Natural killer cell (primary cell): ENCODE measurements around the gene PTTG1IP2. TPM values are rescaled to one million over a fixed set of nuclear protein-coding genes. Genes with fewer than 3 reads are reported as not detected.

Source experiments
- ATAC-seq, 3 donors: fragments of 150-1000 bp in 2 of 3; fragments of 200-7000 bp in 1 of 3; cut with Tn5 transposase; 1 replicate in 1 of 3; 2 replicates in 2 of 3; pipeline ENCODE4 v1.10.0; 2021; ENCODE audit warnings: mild to moderate bottlenecking in 2 of 3, moderate library complexity in 2 of 3
- DNase-seq, 2 donors: peaks; one replicate each; pipeline versions ENCODE4 v3.0.0 to v3.0.0-alpha.2; 2013 to 2021; ENCODE audit warnings: mixed read lengths in 1 of 2
- H3K27ac ChIP-seq: one replicate; pipeline ENCODE4 v1.5.1; 2013; ENCODE audit warnings: mild to moderate bottlenecking, low read length
- H3K27me3 ChIP-seq: one replicate; pipeline ENCODE4 v1.6.1; 2013; ENCODE audit warnings: low read length; ENCODE audit not compliant: control insufficient read depth, insufficient read depth
- H3K36me3 ChIP-seq: one replicate; pipeline ENCODE4 v1.6.1; 2013; ENCODE audit warnings: low read length; ENCODE audit not compliant: control insufficient read depth, insufficient read depth
- H3K4me1 ChIP-seq: one replicate; pipeline ENCODE4 v1.6.1; 2013; ENCODE audit warnings: low read length; ENCODE audit not compliant: control insufficient read depth, insufficient read depth
- H3K4me3 ChIP-seq: one replicate; pipeline ENCODE4 v1.5.1; 2013; ENCODE audit warnings: low read length
- H3K9me3 ChIP-seq: one replicate; pipeline ENCODE4 v1.6.1; 2013; ENCODE audit warnings: low read length; ENCODE audit not compliant: control insufficient read depth, insufficient read depth
- H3K27ac Mint-ChIP-seq, 2 donors: one replicate each; pipeline ENCODE4 v1.8.0; 2022; ENCODE audit warnings: mild to moderate bottlenecking in 2 of 2, mixed read lengths in 2 of 2, moderate library complexity in 1 of 2
- H3K27me3 Mint-ChIP-seq, 2 donors: one replicate each; pipeline ENCODE4 v1.8.0; 2022; ENCODE audit warnings: low read depth in 2 of 2, mixed read lengths in 2 of 2
- H3K36me3 Mint-ChIP-seq: one replicate; pipeline ENCODE4 v1.8.0; 2022; ENCODE audit warnings: mixed read lengths
- H3K4me1 Mint-ChIP-seq, 2 donors: one replicate each; pipeline ENCODE4 v1.8.0; 2022; ENCODE audit warnings: mixed read lengths in 2 of 2
- H3K4me3 Mint-ChIP-seq: one replicate; pipeline ENCODE4 v1.8.0; 2022; ENCODE audit warnings: mild to moderate bottlenecking, moderate library complexity, mixed read lengths
- H3K9me3 Mint-ChIP-seq, 2 donors: one replicate each; pipeline ENCODE4 v1.8.0; 2022; ENCODE audit warnings: mixed read lengths in 2 of 2
- WGBS: methylation state at CpG from one replicate; pipeline ENCODE4 v1.1.7; 2013; ENCODE audit warnings: missing lambda C conversion rate; ENCODE audit not compliant: insufficient coverage; 5-methylcytosine and 5-hydroxymethylcytosine counted together
- intact Hi-C: fragments of 100-400 bp; cut with micrococcal nuclease; formaldehyde crosslinking; loops from one replicate; pipeline ENCODE4 v1.14.2; 2022
- total RNA-seq, 4 donors: library from RNA; stranded (reverse); fragments of 120-200 nt in 1 of 4; gene quantifications; one replicate each; pipeline versions ENCODE4 v1.2.3 to v1.2.4, GENCODE V29; 2013 to 2022
- TF ChIP-seq, protein P1 (sequence below): fragments of 200-600 bp; IDR thresholded peaks from one replicate; pipeline ENCODE4 v1.8.0; 2022; ENCODE audit warnings: antibody characterized with exemption

Gene PTTG1IP2
- total RNA-seq, 3 donors from 2014 or later (not counting 1 experiment from before 2014, with no cell fraction given) = not detected

- TF ChIP-seq, protein P1, sequence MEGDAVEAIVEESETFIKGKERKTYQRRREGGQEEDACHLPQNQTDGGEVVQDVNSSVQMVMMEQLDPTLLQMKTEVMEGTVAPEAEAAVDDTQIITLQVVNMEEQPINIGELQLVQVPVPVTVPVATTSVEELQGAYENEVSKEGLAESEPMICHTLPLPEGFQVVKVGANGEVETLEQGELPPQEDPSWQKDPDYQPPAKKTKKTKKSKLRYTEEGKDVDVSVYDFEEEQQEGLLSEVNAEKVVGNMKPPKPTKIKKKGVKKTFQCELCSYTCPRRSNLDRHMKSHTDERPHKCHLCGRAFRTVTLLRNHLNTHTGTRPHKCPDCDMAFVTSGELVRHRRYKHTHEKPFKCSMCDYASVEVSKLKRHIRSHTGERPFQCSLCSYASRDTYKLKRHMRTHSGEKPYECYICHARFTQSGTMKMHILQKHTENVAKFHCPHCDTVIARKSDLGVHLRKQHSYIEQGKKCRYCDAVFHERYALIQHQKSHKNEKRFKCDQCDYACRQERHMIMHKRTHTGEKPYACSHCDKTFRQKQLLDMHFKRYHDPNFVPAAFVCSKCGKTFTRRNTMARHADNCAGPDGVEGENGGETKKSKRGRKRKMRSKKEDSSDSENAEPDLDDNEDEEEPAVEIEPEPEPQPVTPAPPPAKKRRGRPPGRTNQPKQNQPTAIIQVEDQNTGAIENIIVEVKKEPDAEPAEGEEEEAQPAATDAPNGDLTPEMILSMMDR = no peak
- intact Hi-C loops = no loop called here
- no CpG with 5 or more reads among the region's 1 CpG for WGBS
- Histone ChIP-seq H3K9me3 (no peaks in the 10 kb centered on the region), H3K4me3 (no peak overlapping the region), H3K4me1 (no peaks in the 10 kb centered on the region), H3K36me3 (no peaks in the 10 kb centered on the region), H3K27ac (no peak overlapping the region), H3K27me3 (no peaks in the 10 kb centered on the region)
- no peaks in the 10 kb centered on the region for H3K27me3 Mint-ChIP-seq
- DNase-seq (no peak), ATAC-seq (no peak)
- H3K4me1 Mint-ChIP-seq = no peaks in the 10 kb centered on the region
- peaks cover 0 to 3% of the 10 kb centered on the region in 2 donors for H3K9me3 Mint-ChIP-seq
- no peak overlapping the region for H3K27ac Mint-ChIP-seq
- H3K4me3 Mint-ChIP-seq = no peak overlapping the region
- no peaks in the 10 kb centered on the region for H3K36me3 Mint-ChIP-seq
Measured at GRCh38 chr7:90560730-90561129, 91.3 kb downstream of the PTTG1IP2 start.

Other genes with a start within 250 kb of the PTTG1IP2 start
- gene CFAP69, start 224.5 kb upstream of the PTTG1IP2 start, total RNA-seq = under 1 TPM in 1 of 3 donors, not detected in 2; 0.13 TPM
- not detected for gene FAM237B, start 148.3 kb upstream of the PTTG1IP2 start, total RNA-seq
- gene GTPBP10, start 122.9 kb upstream of the PTTG1IP2 start, total RNA-seq = 10 to 100 TPM; 15.2 to 19.6 (median 19.2) TPM
- under 1 TPM; 0.68 to 0.86 (median 0.71) TPM for gene CLDN12, start 66.2 kb upstream of the PTTG1IP2 start, total RNA-seq
- 10 to 100 TPM in 1 of 3 donors, 1 to 10 TPM in 2; 1.2 to 12.5 (median 1.9) TPM for gene CDK14, start 126.7 kb downstream of the PTTG1IP2 start, total RNA-seq